ENCODE results near the gene SBF1. TPM values are rescaled to one million over a fixed set of nuclear protein-coding genes. Genes with fewer than 3 reads are reported as not detected.

Gene SBF1
- total RNA-seq, 2 experiments from 2014 or later = 100 TPM

DNA sequence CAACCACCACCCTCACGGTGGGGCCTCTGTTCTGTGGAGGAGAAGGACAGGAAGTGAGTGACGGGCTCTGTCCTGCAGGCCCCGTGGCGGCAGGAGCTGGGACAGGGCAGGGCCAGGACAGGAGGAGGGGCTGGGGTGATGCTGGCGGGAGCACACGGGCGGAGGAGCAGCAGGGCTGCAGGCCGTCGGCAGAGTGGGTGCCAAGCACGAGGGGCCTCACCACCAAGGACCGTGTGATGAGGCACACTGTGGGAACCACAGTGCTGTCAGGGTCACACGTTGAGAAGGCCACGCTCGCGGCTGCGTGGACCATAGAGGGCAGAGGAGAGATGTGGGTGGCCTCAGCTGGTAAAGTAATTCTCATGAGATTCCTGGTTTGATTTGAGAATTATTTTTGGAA lies 42.1 kb upstream of the SBF1 start:
- intact Hi-C loops (cut with micrococcal nuclease) = no loop called here
- Mint-ChIP-seq H3K27me3 (ENCODE audit: low read depth) (no peaks in the 10 kb centered on the region), H3K9me3 (no peaks in the 10 kb centered on the region), H3K4me3 (no peak overlapping the region), H3K36me3 (ENCODE audit: low read depth) (peaks cover 36% of the 10 kb centered on the region), H3K4me1 (ENCODE audit: low read depth) (peaks cover 22% of the 10 kb centered on the region), H3K27ac (no peak overlapping the region)
- DNase-seq = no peak
- CTCF ChIA-PET = no interaction called here

DNA sequence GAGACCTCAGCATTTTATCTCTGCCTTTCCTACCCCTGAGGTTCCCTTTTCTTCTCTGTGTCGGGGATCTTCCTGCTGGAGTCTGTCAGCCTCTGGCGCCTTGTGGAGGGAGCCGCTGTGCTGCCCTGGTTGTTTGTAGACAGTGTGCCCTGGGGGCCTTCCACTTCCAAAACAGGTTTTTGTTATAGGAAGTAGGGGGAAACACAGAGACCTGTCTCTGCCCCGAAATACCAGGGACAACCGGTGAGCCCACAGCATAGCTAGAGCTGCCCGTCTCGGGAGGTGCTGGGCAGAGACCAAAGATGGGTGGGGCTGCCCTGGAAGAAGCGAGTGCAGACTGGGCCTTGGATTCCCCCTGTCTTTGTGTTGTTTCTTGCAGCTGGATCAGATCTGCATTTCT lies 41.2 kb upstream of the SBF1 start:
- Mint-ChIP-seq H3K27ac (no peak overlapping the region), H3K9me3 (no peaks in the 10 kb centered on the region), H3K27me3 (ENCODE audit: low read depth) (no peaks in the 10 kb centered on the region), H3K4me1 (ENCODE audit: low read depth) (peaks cover 25% of the 10 kb centered on the region), H3K4me3 (no peak overlapping the region), H3K36me3 (ENCODE audit: low read depth) (peaks cover 35% of the 10 kb centered on the region)
- intact Hi-C loops (cut with micrococcal nuclease) = no loop called here
- DNase-seq = no peak
- CTCF ChIA-PET = interaction anchor here (1.3 to 1.8 kb wide), 2 partner anchors 9 to 106 kb away, joined by 4 to 9 read pairs; partner anchors contain the start of gene SCO2

DNA sequence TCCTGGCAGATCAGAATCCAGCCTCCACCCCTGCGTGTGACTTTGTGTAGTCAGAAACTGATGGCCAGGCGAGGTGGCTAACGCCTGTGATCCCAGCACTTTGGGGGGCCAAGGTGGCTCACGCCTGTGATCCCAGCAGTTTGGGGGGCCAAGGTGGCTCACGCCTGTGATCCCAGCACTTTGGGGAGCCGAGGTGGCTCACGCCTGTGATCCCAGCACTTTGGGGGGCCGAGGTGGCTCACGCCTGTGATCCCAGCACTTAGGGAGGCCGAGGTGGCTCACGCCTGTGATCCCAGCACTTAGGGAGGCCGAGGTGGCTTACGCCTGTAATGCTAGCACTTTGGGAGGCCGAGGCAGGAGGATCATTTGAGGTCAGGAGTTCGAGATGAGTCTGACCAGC lies 38.3 kb upstream of the SBF1 start:
- intact Hi-C loops (cut with micrococcal nuclease) = no loop called here
- H3K36me3 Mint-ChIP-seq (ENCODE audit: low read depth) = peaks cover 26% of the 10 kb centered on the region
- CTCF ChIA-PET = no interaction called here
- no peak overlapping the region for H3K27ac Mint-ChIP-seq
- H3K4me3 Mint-ChIP-seq = no peak overlapping the region
- H3K4me1 Mint-ChIP-seq (ENCODE audit: low read depth) = peaks cover 38% of the 10 kb centered on the region
- no peaks in the 10 kb centered on the region for H3K9me3 Mint-ChIP-seq
- H3K27me3 Mint-ChIP-seq (ENCODE audit: low read depth) = no peaks in the 10 kb centered on the region
- DNase-seq = no peak

DNA sequence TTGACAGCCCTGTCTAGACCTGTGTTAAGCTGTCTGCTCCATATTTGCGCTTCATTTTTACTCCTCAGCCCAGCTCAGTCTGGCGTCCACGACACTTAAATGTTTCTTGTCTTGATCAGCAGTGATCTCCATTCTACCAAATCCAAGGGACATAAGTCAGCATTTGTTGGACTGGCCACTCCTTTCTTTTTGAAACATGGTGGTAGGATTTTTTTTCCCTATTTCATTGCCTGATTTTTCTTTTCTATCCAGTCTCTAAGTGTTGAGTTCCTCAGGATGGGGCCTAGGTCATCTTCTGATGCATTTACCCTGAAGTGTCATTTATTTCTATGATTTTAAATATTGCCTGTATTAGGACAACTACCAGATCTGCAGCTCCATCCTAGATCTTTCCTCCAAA lies 34.1 kb upstream of the SBF1 start:
- Mint-ChIP-seq H3K36me3 (ENCODE audit: low read depth) (peaks cover 14% of the 10 kb centered on the region), H3K4me1 (ENCODE audit: low read depth) (peaks cover 34% of the 10 kb centered on the region), H3K4me3 (peak overlapping the region; percentile 96), H3K27me3 (ENCODE audit: low read depth) (no peaks in the 10 kb centered on the region), H3K27ac (peak overlapping the region; percentile 93), H3K9me3 (no peaks in the 10 kb centered on the region)
- intact Hi-C loops (cut with micrococcal nuclease) = loop anchor here (1.0 to 2.0 kb wide), 6 partner anchors 16 to 166 kb away; partner anchors contain the start of genes CHKB, PPP6R2, SCO2 and SYCE3
- CTCF ChIA-PET = interaction anchor here (0.8 to 2.8 kb wide), 6 partner anchors 11 to 268 kb away, joined by 3 to 22 read pairs (median 4); partner anchors contain the start of genes CPT1B, SCO2 and SYCE3
- DNase-seq = no peak

DNA sequence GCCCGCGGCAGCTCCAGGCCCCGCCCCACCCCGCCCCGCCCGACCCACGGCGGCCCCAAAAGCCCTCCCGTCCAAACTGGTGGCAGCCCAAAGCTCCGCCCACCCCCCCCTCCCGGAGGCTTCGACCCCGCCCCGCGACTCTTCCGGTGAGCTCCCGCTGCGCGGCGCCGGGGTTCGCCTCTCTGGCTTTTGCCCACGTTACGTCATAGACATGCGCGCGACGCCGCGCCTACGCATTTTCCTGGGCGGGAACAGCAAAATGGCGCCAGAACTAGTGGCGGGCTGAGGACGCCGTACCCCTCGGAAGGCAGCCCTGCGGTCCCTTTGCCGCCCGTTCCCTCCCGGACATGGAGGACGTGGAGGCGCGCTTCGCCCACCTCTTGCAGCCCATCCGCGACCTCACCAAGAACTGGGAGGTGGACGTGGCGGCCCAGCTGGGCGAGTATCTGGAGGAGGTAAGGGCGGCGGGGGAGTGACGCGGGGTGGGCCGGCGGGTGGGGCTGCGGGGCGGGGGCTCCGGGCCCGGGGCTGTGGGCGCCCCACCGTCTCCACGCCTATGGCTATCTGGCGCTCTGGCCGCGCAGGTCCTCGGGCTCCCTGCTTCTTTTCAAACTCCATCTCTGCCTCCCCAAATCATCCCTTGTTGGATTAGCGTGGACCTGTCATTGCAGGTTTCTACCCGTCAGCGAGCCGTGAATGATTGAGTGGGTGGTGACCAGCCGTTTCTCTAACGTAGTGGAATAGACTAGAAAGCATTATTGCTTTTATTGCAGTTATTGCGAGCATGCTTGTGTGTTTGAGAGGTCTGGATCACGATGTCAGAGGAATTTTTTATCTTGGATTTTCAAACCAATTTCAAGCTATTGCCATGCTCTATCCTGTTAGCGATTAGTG lies 33.4 kb upstream of the SBF1 start, which contains the start of gene NCAPH2:
TSS of gene NCAPH2 (plus strand) at position 234 of the 894 bp plus-strand sequence. CDS start at position 348, 114 bp downstream.
- no peaks in the 10 kb centered on the region for H3K27me3 Mint-ChIP-seq (ENCODE audit: low read depth)
- intact Hi-C loops (cut with micrococcal nuclease) = loop anchor here (1.0 to 2.0 kb wide), 8 partner anchors 17 to 165 kb away; partner anchors contain the start of genes CHKB, PPP6R2, SBF1 and SCO2
- peak within 1 kb of the TSS; percentile 96 for H3K4me3 Mint-ChIP-seq

DNA sequence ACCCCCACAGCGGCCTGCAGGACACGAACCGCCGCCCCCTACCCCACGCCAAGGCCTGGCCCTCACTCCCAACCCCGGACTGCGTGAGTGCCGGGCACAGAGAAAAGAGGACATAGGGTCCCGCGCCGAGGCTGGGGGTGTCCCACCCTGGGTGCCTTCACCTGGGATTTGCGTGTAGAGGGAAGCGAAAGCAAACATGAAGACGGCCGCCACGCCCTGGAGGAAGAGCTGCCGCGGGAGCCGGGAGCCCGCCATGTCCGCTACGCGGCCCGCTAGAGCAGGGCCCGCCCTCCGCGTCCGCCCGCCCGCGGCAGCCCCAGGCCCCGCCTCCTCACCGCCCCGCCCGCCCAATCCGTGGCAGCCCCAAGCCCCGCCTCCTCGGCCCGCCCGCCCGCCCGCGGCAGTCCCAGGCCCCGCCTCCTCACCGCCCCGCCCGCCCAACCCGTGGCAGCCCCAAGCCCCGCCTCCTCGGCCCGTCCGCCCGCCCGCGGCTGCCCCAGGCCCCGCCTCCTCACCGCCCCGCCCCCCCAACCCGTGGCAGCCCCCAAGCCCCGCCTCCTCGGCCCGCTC lies 32.7 kb upstream of the SBF1 start, which contains the start of gene LMF2:
TSS of gene LMF2 (minus strand) at position 282 of the 570 bp plus-strand sequence. CDS start at position 255, 27 bp downstream.
- DNase-seq = peak; percentile 95
- Mint-ChIP-seq H3K4me1 (ENCODE audit: low read depth) (peaks cover 26% of the 10 kb centered on the region), H3K4me3 (peak within 1 kb of the TSS; percentile 96), H3K27me3 (ENCODE audit: low read depth) (no peaks in the 10 kb centered on the region), H3K36me3 (ENCODE audit: low read depth) (peaks cover 10% of the 10 kb centered on the region), H3K9me3 (no peaks in the 10 kb centered on the region), H3K27ac (peak within 1 kb of the TSS; percentile 96)
- CTCF ChIA-PET = interaction anchor here (1.0 to 2.8 kb wide), 4 partner anchors 10 to 114 kb away, joined by 3 to 22 read pairs (median 8); partner anchors contain the start of gene SCO2
- intact Hi-C loops (cut with micrococcal nuclease) = loop anchor here (1.0 to 2.0 kb wide), 2 partner anchors 33 to 38 kb away; partner anchors contain the start of gene SBF1

More for the DNA sequence above, 33.4 kb upstream of the SBF1 start, which contains the start of gene NCAPH2:
- peak within 1 kb of the TSS; percentile 96 for H3K27ac Mint-ChIP-seq
- H3K36me3 Mint-ChIP-seq (ENCODE audit: low read depth) = peaks cover 11% of the 10 kb centered on the region
- H3K9me3 Mint-ChIP-seq = no peaks in the 10 kb centered on the region
- CTCF ChIA-PET = interaction anchor here (1.0 to 2.8 kb wide), 6 partner anchors 10 to 267 kb away, joined by 3 to 22 read pairs (median 4); partner anchors contain the start of genes SCO2 and SYCE3
- H3K4me1 Mint-ChIP-seq (ENCODE audit: low read depth) = peaks cover 30% of the 10 kb centered on the region
- peak; percentile 98 for DNase-seq

DNA sequence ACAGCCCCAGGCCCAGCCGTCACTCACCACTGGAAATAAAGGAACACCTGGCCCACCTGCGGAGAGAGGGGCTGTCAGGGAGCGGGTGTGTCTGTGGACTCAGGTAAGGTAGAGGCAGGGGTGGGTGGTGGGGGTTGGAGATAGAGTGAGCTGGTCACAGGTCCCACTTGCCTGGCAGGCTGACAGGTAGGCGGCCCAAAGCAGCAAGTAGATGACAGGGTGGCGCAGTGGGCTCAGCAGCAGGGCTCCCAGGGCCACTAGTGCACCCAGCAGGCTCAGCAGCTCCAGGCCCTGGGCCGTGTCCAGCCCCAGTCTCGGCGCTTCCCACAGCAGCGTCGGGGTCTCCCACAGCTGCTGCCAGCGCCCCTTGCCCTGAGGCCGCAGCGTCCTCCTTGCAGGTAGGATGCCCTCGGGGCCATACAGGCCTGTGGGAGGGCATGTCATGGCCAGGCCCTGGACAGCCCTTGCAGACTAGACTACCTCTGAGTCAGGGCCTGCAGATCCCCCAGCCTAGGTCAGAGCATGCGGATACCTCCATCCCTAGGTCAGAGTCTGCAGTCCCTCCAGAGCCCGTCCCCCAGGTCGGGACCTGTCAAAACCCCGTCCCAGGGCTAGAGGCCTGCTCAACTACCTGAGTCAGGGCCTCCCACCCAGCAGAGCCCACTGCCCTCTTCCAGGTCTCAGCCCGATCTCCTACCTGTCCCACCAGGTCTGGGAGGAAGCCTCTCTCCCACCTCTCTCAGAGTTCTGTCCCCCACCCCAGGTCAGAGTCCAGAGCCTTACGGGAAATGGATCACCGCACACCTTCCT lies 32.0 kb upstream of the SBF1 start:
- no peaks in the 10 kb centered on the region for H3K27me3 Mint-ChIP-seq (ENCODE audit: low read depth)
- no peak for DNase-seq
- H3K36me3 Mint-ChIP-seq (ENCODE audit: low read depth) = peaks cover 6% of the 10 kb centered on the region
- H3K4me3 Mint-ChIP-seq = peak overlapping the region; percentile 96
- H3K27ac Mint-ChIP-seq = peak overlapping the region; percentile 89
- CTCF ChIA-PET = interaction anchor here (2.8 kb wide), 1 partner anchor 18 kb away, joined by 22 read pairs; the partner anchor contains the start of gene SCO2
- intact Hi-C loops (cut with micrococcal nuclease) = loop anchor here (1.0 to 2.0 kb wide), 2 partner anchors 32 to 38 kb away; partner anchors contain the start of gene SBF1
- peaks cover 20% of the 10 kb centered on the region for H3K4me1 Mint-ChIP-seq (ENCODE audit: low read depth)
- H3K9me3 Mint-ChIP-seq = no peaks in the 10 kb centered on the region

DNA sequence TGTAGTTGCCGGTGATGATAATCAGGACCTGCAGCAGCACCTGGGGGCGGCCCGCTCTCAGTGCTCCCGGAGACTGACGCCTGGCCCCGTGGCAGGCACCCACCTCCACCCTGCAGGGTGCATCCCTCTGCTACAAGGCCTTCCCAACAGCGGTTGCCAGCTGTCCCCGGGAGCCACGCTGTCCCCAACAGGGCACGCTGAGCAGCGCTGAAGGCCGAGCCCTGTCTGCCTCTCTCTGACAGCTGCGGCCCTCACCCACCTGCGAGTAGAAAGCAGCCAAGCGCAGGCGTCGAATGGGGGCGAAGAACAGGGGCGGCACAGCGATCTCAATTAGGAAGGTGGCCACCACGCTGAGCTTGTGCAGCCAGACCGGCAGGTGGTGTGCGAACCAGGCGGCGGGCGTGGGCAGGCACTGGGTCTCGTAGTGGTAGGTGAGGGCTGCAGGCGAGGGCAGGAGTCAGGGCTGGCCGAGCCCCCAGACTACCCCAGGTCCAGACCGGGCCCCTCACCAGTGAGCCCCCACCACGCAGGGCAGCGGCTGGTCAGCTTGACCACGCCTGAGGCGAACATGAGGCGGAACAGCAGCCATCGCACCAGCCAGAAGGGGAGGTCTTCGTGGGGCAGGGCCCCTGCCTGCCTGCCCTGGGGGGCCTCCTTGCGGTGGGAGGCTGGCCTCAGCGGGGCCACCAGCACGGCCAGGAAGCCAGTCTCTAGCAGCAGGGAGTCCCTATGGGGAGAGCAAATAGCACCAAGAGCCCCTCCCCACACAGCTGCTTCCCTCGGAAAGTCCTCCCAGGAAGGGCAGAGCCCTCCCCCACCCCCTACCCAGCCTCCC lies 31.2 kb upstream of the SBF1 start:
- Mint-ChIP-seq H3K4me3 (peak overlapping the region; percentile 96), H3K36me3 (ENCODE audit: low read depth) (peaks cover 6% of the 10 kb centered on the region), H3K27me3 (ENCODE audit: low read depth) (no peaks in the 10 kb centered on the region), H3K4me1 (ENCODE audit: low read depth) (peaks cover 18% of the 10 kb centered on the region), H3K9me3 (no peaks in the 10 kb centered on the region), H3K27ac (no peak overlapping the region)
- CTCF ChIA-PET = no interaction called here
- intact Hi-C loops (cut with micrococcal nuclease) = loop anchor here (2.0 kb wide), 1 partner anchor 31 kb away; the partner anchor contains the start of gene SBF1
- DNase-seq = no peak

DNA sequence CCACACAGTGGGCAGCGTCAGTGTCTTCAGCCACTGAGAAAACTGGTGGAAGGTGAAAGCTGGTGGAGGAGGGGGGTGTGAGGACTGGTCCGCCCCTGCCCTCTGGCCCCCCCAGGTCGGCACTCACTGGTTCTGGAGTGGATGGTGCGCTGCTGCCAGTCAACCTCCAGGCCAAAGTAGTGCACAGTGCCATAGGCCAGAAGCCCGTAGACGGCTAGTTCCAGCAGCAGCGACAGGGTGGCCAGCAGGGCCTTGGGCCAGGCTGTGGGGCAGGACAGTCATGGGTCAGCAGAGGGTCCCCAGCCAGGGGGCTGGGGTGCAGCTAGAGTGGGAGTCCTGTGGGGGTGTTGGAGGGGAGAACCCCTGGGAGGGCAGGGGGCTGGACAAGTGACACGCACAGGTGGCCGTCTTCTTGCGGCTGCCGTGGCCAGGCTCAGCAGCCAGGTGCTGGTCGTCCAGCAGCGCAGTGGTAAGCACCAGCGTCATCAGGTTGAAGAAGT lies 30.5 kb upstream of the SBF1 start:
- no peak for DNase-seq
- peaks cover 6% of the 10 kb centered on the region for H3K36me3 Mint-ChIP-seq (ENCODE audit: low read depth)
- intact Hi-C loops (cut with micrococcal nuclease) = no loop called here
- H3K4me3 Mint-ChIP-seq = no peak overlapping the region
- H3K9me3 Mint-ChIP-seq = no peaks in the 10 kb centered on the region
- no peak overlapping the region for H3K27ac Mint-ChIP-seq
- H3K4me1 Mint-ChIP-seq (ENCODE audit: low read depth) = peaks cover 18% of the 10 kb centered on the region
- H3K27me3 Mint-ChIP-seq (ENCODE audit: low read depth) = no peaks in the 10 kb centered on the region
- CTCF ChIA-PET = no interaction called here

DNA sequence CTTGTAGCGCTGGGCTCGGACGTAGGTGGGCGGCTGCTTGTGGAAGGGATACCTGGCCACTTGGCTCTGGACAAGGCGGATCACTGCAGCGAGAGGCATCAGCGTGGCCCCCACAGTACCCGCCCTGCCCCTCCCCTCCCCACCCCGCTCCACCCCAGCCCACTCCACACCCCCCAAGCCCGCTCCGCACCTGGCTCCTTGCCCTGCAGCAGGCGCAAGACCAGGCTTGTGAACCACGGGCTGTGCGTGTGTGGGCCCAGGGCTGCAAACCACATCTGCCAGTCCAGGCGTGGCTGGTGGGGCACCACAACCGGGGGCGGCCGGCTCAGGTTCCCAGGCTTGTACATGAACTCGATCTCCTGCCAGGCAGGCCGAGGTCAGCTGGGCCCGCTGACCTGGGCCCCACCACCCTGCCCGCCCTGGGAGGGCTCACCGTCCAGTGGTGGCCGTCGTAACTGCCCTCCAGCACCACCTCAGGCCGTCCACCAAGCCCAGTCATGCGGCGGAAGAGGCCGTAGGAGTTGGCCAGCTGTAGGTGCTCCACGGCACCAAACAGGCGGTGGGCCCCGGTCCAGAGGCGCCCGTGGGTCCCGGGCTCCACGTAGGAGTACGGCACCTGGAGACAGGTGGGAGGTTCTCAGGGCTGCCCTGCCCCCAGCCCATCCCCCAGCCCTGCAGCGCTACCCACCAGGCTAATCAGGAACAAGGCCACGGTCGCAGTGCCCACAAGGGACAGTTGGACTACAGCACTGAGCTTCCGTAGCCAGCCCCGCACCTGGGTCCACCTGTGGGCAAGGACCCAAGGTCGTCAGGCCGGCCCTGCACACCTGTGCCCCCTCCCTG lies 29.8 kb upstream of the SBF1 start:
- intact Hi-C loops (cut with micrococcal nuclease) = no loop called here
- peaks cover 6% of the 10 kb centered on the region for H3K36me3 Mint-ChIP-seq (ENCODE audit: low read depth)
- no peak overlapping the region for H3K27ac Mint-ChIP-seq
- no peak for DNase-seq
- peaks cover 13% of the 10 kb centered on the region for H3K4me1 Mint-ChIP-seq (ENCODE audit: low read depth)
- CTCF ChIA-PET = no interaction called here
- no peak overlapping the region for H3K4me3 Mint-ChIP-seq
- H3K9me3 Mint-ChIP-seq = no peaks in the 10 kb centered on the region
- no peaks in the 10 kb centered on the region for H3K27me3 Mint-ChIP-seq (ENCODE audit: low read depth)
